ENCODE results near the gene BEST4.
"Not testable (repeated sequence)": the region's sequence is repeated elsewhere in the genome, so short reads cannot be mapped to it uniquely, and the experiment has no call there.

The BEST4 gene

GRCh38 chr1:44820328-44821239 is 32.6 kb upstream of the BEST4 start:
- Histone ChIP-seq H3K27ac (peak overlapping the region; percentile 72 to 100 (median 97)), H3K4me3 (peak overlapping the region; percentile 32 to 55 (median 37))

- Histone ChIP-seq H3K27ac (peak overlapping the region; percentile 72 to 100 (median 97)), H3K4me3 (peak overlapping the region; percentile 32 to 55 (median 37))
Observed at GRCh38 chr1:44819608-44820327, 31.8 kb upstream of the BEST4 start.

DNA sequence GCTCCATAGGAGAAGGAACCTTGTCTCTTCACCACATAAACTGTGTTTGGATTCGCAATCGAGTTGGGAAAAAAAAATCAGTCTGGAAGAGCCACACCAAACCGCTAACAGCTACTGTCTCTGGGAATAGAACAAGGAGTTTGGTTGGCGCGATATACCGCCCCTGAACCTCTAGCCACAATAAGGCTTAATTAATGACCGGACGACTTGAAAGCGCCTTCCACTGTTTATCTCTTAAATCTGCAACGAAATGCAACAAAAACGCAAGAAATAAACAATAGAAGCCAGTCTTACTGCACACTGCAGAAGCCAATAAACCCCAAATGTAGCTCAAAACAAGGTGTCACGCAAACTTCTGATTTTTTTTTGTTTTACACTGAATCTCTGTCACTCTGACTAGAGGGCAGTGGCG is 31.2 kb upstream of the BEST4 start:
- Histone ChIP-seq H3K4me3 (peak overlapping the region in 6 of 7 experiments; percentile 18 to 55 (median 34)), H3K27ac (peak overlapping the region in 20 of 21 experiments; percentile 85 to 100 (median 97))

- peak overlapping the region in 3 of 21 experiments; percentile 91 to 98 (median 97) for H3K27ac ChIP-seq
- no peak overlapping the region for H3K4me3 ChIP-seq
Observed at GRCh38 chr1:44817771-44818495, 30.0 kb upstream of the BEST4 start.

GRCh38 chr1:44817307-44817706 is 29.3 kb upstream of the BEST4 start:
- H3K4me3 ChIP-seq, result no peak overlapping the region
- H3K27ac ChIP-seq, result peak overlapping the region in 1 of 21 experiments; percentile 31

GRCh38 chr1:44815926-44816325 is 28.0 kb upstream of the BEST4 start:
- H3K27ac ChIP-seq, result peak overlapping the region in 6 of 21 experiments; percentile 42 to 95 (median 66)
- not testable (repeated sequence) for H3K4me3 ChIP-seq

DNA sequence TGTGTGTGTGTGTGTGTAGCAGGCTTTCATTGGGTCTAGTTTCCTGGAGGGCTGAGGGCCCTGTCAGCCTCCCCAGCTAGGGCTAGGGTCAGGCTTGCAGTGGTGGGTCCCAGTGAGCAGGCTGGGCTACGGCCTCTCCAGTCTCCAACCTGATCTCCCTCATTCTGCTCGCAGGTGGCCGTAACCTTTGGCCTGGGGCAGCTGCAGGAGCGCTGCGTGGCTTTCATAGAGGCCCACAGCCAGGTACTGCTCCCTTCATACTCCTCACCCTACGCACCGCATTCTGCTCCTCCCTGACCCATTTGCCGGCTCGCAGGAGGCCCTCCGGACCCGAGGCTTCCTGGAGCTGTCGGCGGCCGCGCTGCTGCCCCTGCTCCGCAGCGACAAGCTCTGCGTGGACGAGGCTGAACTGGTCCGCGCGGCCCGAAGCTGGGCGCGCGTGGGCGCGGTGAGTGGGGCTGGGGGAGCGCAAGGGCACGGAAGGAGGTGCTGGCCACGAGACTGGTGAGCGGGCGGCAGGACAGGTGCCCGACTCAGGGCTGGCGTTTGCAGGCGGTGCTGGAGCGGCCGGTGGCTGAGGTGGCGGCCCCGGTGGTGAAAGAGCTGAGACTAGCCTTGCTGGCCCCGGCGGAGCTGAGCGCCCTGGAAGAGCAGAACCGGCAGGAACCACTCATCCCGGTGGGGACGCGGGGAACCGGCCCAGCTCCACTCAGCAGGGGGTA is 25.0 kb upstream of the BEST4 start:
- H3K4me3 ChIP-seq, result peak overlapping the region; percentile 17 to 47 (median 35)
- peak overlapping the region in 19 of 21 experiments; percentile 56 to 99 (median 84) for H3K27ac ChIP-seq

- Histone ChIP-seq H3K27ac (peak overlapping the region in 18 of 21 experiments; percentile 73 to 100 (median 98)), H3K4me3 (no peak overlapping the region)
Observed at GRCh38 chr1:44811234-44811633, 23.3 kb upstream of the BEST4 start.

- H3K27ac ChIP-seq, result peak overlapping the region in 20 of 21 experiments; percentile 93 to 100 (median 98)
- not testable (repeated sequence) for H3K4me3 ChIP-seq
Observed at GRCh38 chr1:44810762-44811105, 22.8 kb upstream of the BEST4 start.

GRCh38 chr1:44810101-44810761 is 22.3 kb upstream of the BEST4 start:
- no peak overlapping the region for H3K4me3 ChIP-seq

DNA sequence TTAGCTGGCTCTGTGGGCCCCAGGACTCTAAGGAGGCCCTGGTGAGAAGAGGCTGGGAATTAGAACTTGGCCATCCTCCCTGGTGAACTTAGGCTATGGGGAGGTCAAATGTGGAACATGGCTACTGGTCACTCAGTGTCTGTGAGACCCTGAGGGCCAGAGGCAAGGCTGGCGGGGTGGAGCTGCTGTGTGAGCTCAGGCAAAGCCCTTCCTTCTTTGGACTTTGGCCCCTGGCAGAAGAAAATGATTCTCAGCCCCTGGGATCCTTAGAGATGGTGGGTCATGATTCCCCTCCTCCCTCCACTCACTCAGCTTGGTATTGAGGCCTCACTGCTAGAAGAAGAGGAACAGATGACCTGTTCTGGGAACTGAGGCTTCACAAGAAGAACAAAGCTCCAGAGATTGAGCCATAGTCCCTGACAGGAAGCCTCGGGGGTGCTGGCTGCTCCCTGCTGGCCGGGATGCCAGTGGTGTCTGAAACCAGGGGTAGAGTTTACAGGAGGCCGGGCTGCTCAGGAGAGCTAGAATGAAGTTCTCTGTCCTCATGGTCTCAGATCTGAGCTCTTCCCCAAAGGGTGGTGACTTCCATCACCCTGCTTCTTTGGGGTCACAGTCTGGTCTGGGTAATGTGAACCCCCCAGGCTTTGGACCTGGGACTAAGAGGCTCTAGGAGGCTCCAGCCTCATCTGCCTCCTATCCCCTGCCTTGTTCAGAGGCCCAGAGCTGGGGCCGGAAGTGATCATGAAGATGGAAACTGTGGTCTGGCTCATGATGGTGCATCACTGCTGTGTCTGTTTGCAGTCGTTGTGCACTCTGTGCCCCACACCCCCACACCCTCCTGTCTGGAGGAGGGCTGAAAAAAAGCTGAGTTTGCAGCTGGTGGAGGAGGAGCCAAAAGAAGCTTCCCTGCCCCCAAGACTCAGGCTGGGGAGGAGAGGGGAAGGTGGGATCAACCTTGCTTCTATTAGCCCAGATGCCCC is 21.3 kb upstream of the BEST4 start:
- H3K27ac ChIP-seq, result peak overlapping the region; percentile 61 to 100 (median 97)
- H3K4me3 ChIP-seq, result peak overlapping the region in 6 of 7 experiments; percentile 0 to 15 (median 4)

More at GRCh38 chr1:44810101-44810761, 22.3 kb upstream of the BEST4 start:
- peak overlapping the region; percentile 43 to 100 (median 97) for H3K27ac ChIP-seq

DNA sequence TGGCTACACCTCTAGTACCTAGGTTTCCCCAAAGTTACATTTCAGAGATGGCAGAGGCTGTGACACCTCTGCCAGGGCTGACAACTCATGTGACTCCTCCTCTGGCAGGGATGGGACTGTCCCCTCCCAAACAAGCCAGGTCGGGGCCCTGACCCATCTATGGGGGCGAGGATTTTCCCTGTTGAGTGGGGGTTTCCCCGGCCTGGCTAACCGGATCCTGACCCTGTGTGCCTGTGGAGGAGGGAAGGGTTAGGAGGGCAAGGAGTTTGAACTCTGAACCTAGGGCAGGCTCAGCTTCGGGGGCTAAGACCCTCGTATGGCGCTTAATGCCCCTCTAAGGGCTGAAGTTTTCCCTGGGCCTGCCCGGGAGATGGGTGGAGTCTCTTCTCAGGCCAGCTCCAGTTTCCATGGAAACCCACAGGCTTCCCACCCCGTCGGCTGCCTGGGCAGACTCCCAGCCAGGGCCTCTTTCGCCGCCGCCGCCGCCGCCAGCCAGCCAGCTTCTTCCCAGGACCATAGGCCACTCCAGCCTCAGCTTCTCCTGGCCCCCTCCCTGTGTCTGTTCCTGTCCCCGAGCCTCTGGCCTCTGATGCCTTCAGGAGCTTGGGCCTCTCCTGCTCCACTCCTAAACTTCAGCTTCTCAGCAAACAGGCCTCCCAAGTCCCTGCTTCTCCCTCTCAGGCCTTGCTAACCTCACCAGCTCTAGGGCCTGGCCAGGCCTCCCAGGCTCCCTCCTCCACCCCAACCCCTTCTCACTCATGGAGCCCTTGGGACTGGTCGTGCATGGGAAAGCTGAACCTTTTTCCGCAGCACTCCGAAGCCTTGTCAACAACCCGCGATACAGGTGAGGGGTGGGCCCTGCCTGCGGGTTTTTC is 20.3 kb upstream of the BEST4 start, which contains the start of gene BTBD19:
BTBD19 (plus strand) TSS at position 461 of the 875 bp plus-strand sequence; CDS start at position 759, 298 bp downstream.
- H3K27ac ChIP-seq, result peak within 1 kb of the TSS; percentile 82 to 100 (median 97)
- H3K4me3 ChIP-seq, result peak within 1 kb of the TSS in 6 of 7 experiments; percentile 0 to 15 (median 4)

DNA sequence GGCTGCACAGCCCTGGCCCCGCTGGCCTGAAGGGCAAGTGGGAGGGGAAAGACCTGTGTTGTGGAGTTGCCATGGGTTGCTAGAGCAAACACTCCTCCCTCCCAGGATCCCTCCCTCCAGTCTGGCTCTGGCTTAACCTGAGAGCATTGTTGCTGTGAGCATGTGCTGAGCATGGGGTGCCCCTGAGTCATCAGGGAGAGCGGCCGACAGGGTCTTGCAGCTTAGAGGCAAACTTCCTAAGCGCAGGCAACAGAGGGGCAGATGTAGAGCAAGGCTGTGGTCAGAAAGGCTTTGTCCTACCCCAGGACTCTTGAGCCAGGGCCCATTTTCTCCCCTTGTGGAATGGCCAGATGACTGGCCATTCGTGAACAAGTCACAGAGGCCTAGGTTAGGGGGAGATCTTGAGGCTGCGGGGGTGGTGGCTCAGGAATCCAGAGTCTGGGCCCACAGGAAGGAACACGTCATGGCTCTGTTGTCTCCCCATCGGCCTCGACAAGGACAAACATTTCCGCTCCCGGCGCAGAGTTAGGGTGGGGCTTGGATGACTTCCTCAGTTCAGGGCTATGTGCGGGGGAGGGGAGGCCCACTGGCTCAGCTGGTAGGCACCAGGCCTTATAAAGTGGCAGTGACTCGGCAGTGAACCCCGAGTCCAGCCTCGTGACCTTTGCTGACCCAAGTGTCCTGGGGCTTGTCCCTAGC is 19.5 kb upstream of the BEST4 start:
- Histone ChIP-seq H3K4me3 (peak overlapping the region in 2 of 7 experiments; percentile 1 to 3), H3K27ac (peak overlapping the region; percentile 82 to 100 (median 97))

- H3K4me3 ChIP-seq, result peak within 1 kb of the TSS in 3 of 7 experiments; percentile 0 to 3 (median 1)
- peak within 1 kb of the TSS; percentile 82 to 100 (median 97) for H3K27ac ChIP-seq
Observed at GRCh38 chr1:44806704-44807363, 18.9 kb upstream of the BEST4 start, which contains the start of gene DYNLT4. Gene DYNLT4 (minus strand): TSS chr1:44807351. CDS start chr1:44806668, 683 bp downstream.
